ENCODE measurements around the gene TMEM131L.

TMEM131L gene

DNA sequence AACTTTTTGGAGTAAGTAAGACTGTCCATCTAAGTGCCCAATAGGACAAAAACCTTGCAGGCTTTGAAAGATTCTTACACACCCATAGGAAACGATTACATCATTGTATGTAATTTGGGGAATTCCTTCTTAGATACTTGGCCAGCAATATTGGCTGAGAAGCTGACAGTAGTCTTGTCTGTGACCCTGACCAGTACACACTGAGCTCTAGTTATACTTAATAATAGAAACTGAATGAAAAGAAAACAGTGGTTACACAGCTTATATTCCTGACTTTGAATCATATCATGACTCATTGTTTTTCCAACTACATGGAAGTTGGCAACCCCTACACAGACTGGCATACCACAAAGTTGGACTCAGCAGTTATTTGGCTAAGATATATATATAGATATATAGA is 210.8 kb downstream of the TMEM131L start:
- no peak for DNase-seq

DNA sequence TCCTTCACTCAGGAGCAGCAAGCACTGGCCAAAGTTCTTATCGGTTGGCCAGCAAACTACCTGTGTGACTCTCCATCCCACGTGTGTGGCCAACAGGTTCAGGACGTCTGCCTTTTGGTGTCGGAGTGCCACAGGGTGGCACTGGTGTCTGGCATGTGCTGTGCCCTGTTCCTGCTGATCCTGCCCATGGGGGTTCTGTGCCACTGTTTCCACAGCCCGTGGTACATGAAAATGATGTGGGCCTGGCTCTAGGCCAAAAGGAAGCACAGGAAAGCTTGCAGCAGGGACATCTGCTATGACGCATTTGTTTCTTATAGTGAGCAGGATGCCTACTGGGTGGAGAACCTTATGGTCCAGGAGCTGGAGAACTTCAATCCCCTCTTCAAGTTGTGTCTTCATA is 213.3 kb downstream of the TMEM131L start:
- no peak for DNase-seq

DNA sequence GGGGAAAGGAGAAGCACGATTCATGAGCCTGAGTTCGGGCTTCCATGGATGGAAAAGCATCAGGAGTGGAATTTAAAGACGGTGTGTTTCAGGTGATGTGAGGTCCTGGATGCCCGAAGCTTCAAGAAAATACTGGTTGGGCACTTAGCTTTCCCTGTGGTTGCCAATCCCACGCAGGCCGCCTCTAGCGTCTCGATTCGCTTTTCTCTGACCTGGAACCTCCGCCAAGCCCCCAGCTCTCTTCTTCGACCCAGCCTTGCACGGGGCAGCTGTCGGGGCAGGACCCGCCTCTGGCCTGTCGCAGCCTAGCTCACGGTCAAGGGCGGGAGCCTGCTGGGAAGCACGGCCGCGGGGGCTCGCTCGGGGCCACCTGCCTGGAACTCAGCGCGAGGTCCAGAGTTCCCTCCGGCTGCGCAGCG is 217.6 kb downstream of the TMEM131L start:
- DNase-seq = no peak

DNA sequence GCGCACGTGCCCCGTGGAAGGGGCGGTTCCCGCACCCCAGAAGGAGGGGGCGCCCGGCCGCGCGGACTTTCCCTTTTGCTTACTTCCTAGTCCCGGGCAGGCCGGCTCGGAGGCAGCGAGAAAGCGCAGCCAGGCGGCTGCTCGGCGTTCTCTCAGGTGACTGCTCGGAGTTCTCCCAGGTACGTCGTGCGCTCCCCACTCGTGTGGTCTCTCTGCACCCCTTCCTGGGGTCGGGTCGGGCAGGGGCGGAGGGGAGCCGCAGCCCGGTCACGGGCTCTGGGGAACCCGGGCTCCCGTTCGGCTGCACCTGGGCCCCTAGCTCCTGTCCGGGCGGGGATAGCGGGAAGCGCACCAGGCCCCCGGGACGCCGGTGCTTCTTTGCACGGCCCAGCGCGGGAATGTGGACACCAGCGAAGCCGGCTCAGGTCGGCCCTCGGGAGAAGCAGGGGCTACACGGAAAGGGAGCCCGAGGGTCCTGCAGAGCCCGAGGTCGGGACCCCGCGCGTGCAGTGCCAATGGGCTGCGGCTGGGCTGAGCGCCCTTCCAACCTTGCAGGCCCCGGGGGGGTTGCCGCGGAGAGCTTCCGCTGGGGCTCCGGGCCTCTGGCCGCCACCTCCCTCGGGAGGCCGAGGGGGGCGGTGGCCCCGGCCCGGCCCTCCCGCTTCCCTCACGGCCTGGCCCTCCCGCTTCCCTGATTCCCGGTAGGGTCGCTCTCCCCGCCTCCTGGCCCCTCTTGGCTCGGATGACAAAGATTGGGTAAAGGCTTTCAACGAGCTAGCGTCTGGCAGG is 218.2 kb downstream of the TMEM131L start, which contains the start of gene TLR2:
TLR2 (plus strand) TSS at position 99 of the 789 bp plus-strand sequence. CDS start 18,628 bp downstream, outside the sequence.
- peak; percentile 14 for DNase-seq

DNA sequence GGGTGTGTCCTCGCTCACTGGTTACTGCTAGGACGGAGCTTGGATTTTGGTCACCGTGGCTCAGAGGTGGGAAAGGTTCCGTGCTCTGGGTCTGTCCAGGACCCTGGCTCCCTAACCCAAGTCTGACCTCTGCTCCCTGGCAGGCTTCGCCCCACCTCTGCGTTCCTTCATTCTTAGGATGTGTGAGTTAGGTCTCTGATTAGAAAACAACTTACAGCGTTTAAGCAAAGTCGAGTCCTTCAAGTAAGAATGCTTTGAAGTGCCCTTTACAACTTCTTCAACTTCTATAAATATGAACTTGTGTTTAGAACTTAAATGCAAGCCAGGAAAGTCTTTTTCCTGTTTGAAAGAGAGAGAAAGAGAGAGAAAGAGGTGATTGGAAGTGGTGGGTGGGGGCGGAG is 218.8 kb downstream of the TMEM131L start:
- no peak for DNase-seq
